HL-60 (cell line): ENCODE results near the gene TAOK2.

Experiments
- DNase-seq, 2 experiments: peaks; one replicate each; pipeline ENCODE4 v3.0.0-alpha.2; 2010 to 2020; ENCODE audit warnings: low read depth in 1 of 2, low spot score in 1 of 2
- H3K27ac ChIP-seq: fragments of 250-450 bp; sonication (Bioruptor Pico); replicated peaks from 2 replicates; pipeline ENCODE4 v1.5.1; 2020; ENCODE audit warnings: mild to moderate bottlenecking, moderate library complexity
- H3K27me3 ChIP-seq: fragments of 250-450 bp; sonication (Bioruptor Pico); 2 replicates; pipeline ENCODE4 v1.5.1; 2021; ENCODE audit warnings: mild to moderate bottlenecking, moderate library complexity; ENCODE audit not compliant: insufficient read depth, poor library complexity, severe bottlenecking
- H3K4me3 ChIP-seq: replicated peaks from 2 replicates; pipeline ENCODE4 v1.5.1; 2011; ENCODE audit warnings: mild to moderate bottlenecking, control low read depth, low read length; ENCODE audit not compliant: insufficient read depth
- CTCF ChIP-seq: IDR thresholded peaks from one replicate; pipeline ENCODE4 v1.5.1; 2011; ENCODE audit warnings: low read length, control low read depth, inconsistent platforms; ENCODE audit not compliant: insufficient read depth
- GABPA ChIP-seq: IDR thresholded peaks from 2 replicates; pipeline ENCODE4 v1.6.1; 2012; ENCODE audit warnings: low read depth
- POLR2AphosphoS5 ChIP-seq: IDR thresholded peaks from 2 replicates; pipeline ENCODE4 v1.6.1; 2012; ENCODE audit warnings: low read depth
- REST ChIP-seq: IDR thresholded peaks from 2 replicates; pipeline ENCODE4 v1.6.1; 2012; ENCODE audit warnings: low read depth; ENCODE audit not compliant: insufficient replicate concordance
- SPI1 ChIP-seq: IDR thresholded peaks from 2 replicates; pipeline ENCODE4 v1.6.1; 2012; ENCODE audit warnings: low read depth, mild to moderate bottlenecking, borderline replicate concordance

The TAOK2 gene

GRCh38 chr16:29990883-29991570, 17.4 kb downstream of the TAOK2 start:
- H3K4me3 ChIP-seq, result no peak overlapping the region
- H3K27ac ChIP-seq, result no peak overlapping the region
- DNase-seq, result no peak
- no peaks in the 10 kb centered on the region for H3K27me3 ChIP-seq
- TF ChIP-seq GABPA, result no peak
- TF ChIP-seq SPI1, result no peak
- no peak for TF ChIP-seq CTCF
- no peak for TF ChIP-seq REST
- no peak for TF ChIP-seq POLR2AphosphoS5

- H3K27ac ChIP-seq, result no peak overlapping the region
- no peaks in the 10 kb centered on the region for H3K27me3 ChIP-seq
- DNase-seq, result no peak
- no peak overlapping the region for H3K4me3 ChIP-seq
- no peak for TF ChIP-seq CTCF
- TF ChIP-seq GABPA, result no peak
- TF ChIP-seq REST, result no peak
- no peak; the same call in 1 of the 2 replicates for TF ChIP-seq POLR2AphosphoS5
- TF ChIP-seq SPI1, result no peak
These were observed 17.9 kb downstream of the TAOK2 start for GRCh38 chr16:29991571-29991904.

- Histone ChIP-seq H3K27me3 (no peaks in the 10 kb centered on the region), H3K4me3 (no peak overlapping the region), H3K27ac (no peak overlapping the region)
- no peak for DNase-seq
- no peak for TF ChIP-seq REST
- TF ChIP-seq GABPA, result no peak
- no peak for TF ChIP-seq CTCF
- TF ChIP-seq POLR2AphosphoS5, result no peak
- TF ChIP-seq SPI1, result no peak
These were observed 18.8 kb downstream of the TAOK2 start for GRCh38 chr16:29992344-29992967.
